K562 (cell line): ENCODE measurements around the gene PTPRF. TPM values are rescaled to one million over a fixed set of nuclear protein-coding genes. Genes with fewer than 3 reads are reported as not detected.
A peak's percentile ranks its signal among the peaks of the same experiment; 100 is the strongest.

Experiments
- COPS2 ChIP-seq: fragments of 450-650 bp; conservative IDR thresholded peaks from 2 replicates; pipeline ENCODE4 v1.6.1; 2016; ENCODE audit warnings: mild to moderate bottlenecking, moderate library complexity
- EP300 ChIP-seq: IDR thresholded peaks from 2 replicates; pipeline ENCODE4 v1.6.1; 2012; ENCODE audit warnings: low read length, improper control_type of control experiment
- GTF2E2 ChIP-seq: fragments of 200-800 bp; sonication (Bioruptor generic); IDR thresholded peaks from 2 replicates; pipeline ENCODE4 v1.6.1; 2016; ENCODE audit warnings: missing genetic modification characterization, missing compliant biosample characterization
- HMGXB4 ChIP-seq: sonication (generic); formaldehyde crosslinking; IDR thresholded peaks from 2 replicates; pipeline ENCODE4 v1.8.1; 2023; ENCODE audit warnings: mild to moderate bottlenecking, missing genetic modification reagents
- KDM4B ChIP-seq, 2 experiments: fragments of 450-650 bp in 1 of 2; sonication (generic) in 1 of 2; IDR thresholded peaks; 2 replicates each; pipeline ENCODE4 v1.6.1; 2016 to 2017; ENCODE audit warnings: borderline replicate concordance in 2 of 2, antibody characterized with exemption in 1 of 2, low read depth in 1 of 2, mild to moderate bottlenecking in 1 of 2
- KLF6 ChIP-seq: fragments of 250-450 bp; sonication (Bioruptor Pico); IDR thresholded peaks from 2 replicates; pipeline ENCODE4 v1.4.0; 2020; ENCODE audit warnings: mild to moderate bottlenecking, moderate library complexity, borderline replicate concordance
- NR2C1 ChIP-seq, 2 experiments: fragments of 450-650 bp; IDR thresholded peaks; 2 replicates each; pipeline ENCODE4 v1.6.1; 2017; ENCODE audit warnings: mild to moderate bottlenecking in 2 of 2, antibody characterized with exemption in 1 of 2, inconsistent platforms in 1 of 2, missing compliant biosample characterization in 1 of 2, missing genetic modification characterization in 1 of 2
- PHF20 ChIP-seq: fragments of 450-650 bp; IDR thresholded peaks from 2 replicates; pipeline ENCODE4 v1.6.1; 2018; ENCODE audit not compliant: partially characterized antibody
- PTBP1 ChIP-seq: fragments of 200-400 bp; formaldehyde crosslinking; IDR thresholded peaks from 2 replicates; pipeline ENCODE4 v1.6.1; 2017; ENCODE audit warnings: low read depth, low read length
- STAT5A ChIP-seq: IDR thresholded peaks from 2 replicates; pipeline ENCODE4 v1.6.1; 2012; ENCODE audit warnings: low read length, inconsistent platforms, borderline replicate concordance
- USF2 ChIP-seq: sonication (generic); formaldehyde crosslinking; IDR thresholded peaks from 2 replicates; pipeline ENCODE4 v1.5.0; 2020; ENCODE audit warnings: missing genetic modification reagents
- ZBTB34 ChIP-seq: fragments of 250-450 bp; sonication (Bioruptor Pico); IDR thresholded peaks from 2 replicates; pipeline ENCODE4 v1.8.0; 2021; ENCODE audit warnings: mild to moderate bottlenecking, moderate library complexity
- ZBTB49 ChIP-seq: sonication (generic); formaldehyde crosslinking; IDR thresholded peaks from 2 replicates; pipeline ENCODE4 v1.8.0; 2022; ENCODE audit warnings: missing genetic modification reagents, mild to moderate bottlenecking, borderline replicate concordance
- ZNF140 ChIP-seq: fragments of 250-450 bp; sonication (Bioruptor Pico); IDR thresholded peaks from 2 replicates; pipeline ENCODE4 v1.8.0; 2021; ENCODE audit warnings: moderate library complexity, mild to moderate bottlenecking, inconsistent platforms
- ZNF197 ChIP-seq: fragments of 200-800 bp; sonication (Bioruptor generic); IDR thresholded peaks from 2 replicates; pipeline ENCODE4 v1.6.1; 2016; ENCODE audit warnings: low read depth, missing genetic modification characterization, missing compliant biosample characterization
- ZNF551 ChIP-seq: fragments of 250-450 bp; sonication (Bioruptor Pico); IDR thresholded peaks from 2 replicates; pipeline ENCODE4 v1.5.0; 2021; ENCODE audit warnings: mild to moderate bottlenecking, moderate library complexity
- ZNF584 ChIP-seq: fragments of 200-800 bp; sonication (Bioruptor generic); IDR thresholded peaks from 2 replicates; pipeline ENCODE4 v1.6.1; 2016; ENCODE audit warnings: low read depth, mild to moderate bottlenecking, missing genetic modification characterization, missing compliant biosample characterization
- polyA plus RNA-seq, 8 experiments: library from polyadenylated mRNA; depleted of rRNA in 4 of 8; stranded (reverse) in 5 of 8; unstranded in 3 of 8; fragments of >200 nt; fragmentation: Nextera tagmentation in 2 of 8; fragmentation: Illumina TruSeq in 1 of 8; extraction: Ambion mirVana in 2 of 8; extraction: Trizol in 1 of 8; gene quantifications; 2 replicates each; pipeline versions ENCODE4 v1.2.1 to v1.2.3, GENCODE V29; 2011 to 2014; ENCODE audit warnings: inconsistent platforms in 1 of 8, missing spikeins in 1 of 8
- total RNA-seq, 7 experiments: library from RNA; depleted of rRNA in 6 of 7; stranded (reverse); fragments of >200 nt in 6 of 7; fragmentation: Illumina TruSeq in 2 of 7; extraction: Trizol in 2 of 7; gene quantifications; 2 replicates each; pipeline versions ENCODE4 v1.2.1 to v1.2.3, GENCODE V29; 2011 to 2021; ENCODE audit warnings: low replicate concordance in 1 of 7
- TF ChIP-seq, protein P1 (sequence below): sonication (generic); formaldehyde crosslinking; IDR thresholded peaks from 2 replicates; pipeline ENCODE4 v1.8.0; 2022; ENCODE audit warnings: missing genetic modification reagents, mild to moderate bottlenecking, borderline replicate concordance

PTPRF gene
- total and polyA plus RNA-seq, 9 of the 15 experiments (the other 6 are each of a cell fraction or from before 2014, with no cell fraction given) = 0.13 to 4.3 (median 1.1) TPM

- no peak for TF ChIP-seq KDM4B (IDR thresholded peaks at IDR 0.05; ENCODE audit: borderline replicate concordance in 2 of 2, low read depth in 1 of 2)
- peak; percentile 52; the same call in 1 of the 2 replicates for TF ChIP-seq GTF2E2 (tag)
- 0 out of 2 replicates have a peak, but pooled peaks have one; percentile 41 for TF ChIP-seq NR2C1 (IDR thresholded peaks at IDR 0.05)
- TF ChIP-seq NR2C1 (tag; IDR thresholded peaks at IDR 0.05) = peak; percentile 66
- TF ChIP-seq, protein P1, sequence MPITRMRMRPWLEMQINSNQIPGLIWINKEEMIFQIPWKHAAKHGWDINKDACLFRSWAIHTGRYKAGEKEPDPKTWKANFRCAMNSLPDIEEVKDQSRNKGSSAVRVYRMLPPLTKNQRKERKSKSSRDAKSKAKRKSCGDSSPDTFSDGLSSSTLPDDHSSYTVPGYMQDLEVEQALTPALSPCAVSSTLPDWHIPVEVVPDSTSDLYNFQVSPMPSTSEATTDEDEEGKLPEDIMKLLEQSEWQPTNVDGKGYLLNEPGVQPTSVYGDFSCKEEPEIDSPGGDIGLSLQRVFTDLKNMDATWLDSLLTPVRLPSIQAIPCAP = no peak
- TF ChIP-seq ZNF140 (CRISPR knock-in tag) = no peak
- no peak for TF ChIP-seq ZBTB49 (CRISPR knock-in tag)
- no peak for TF ChIP-seq ZNF551 (CRISPR knock-in tag)
- TF ChIP-seq USF2 (CRISPR knock-in tag) = no peak
- peak; percentile 94 for TF ChIP-seq PTBP1
- no peak for TF ChIP-seq STAT5A
- no peak for TF ChIP-seq HMGXB4
- TF ChIP-seq ZNF197 (CRISPR knock-in tag) = no peak
- no peak for TF ChIP-seq ZNF584
- peak; percentile 79 for TF ChIP-seq KLF6 (CRISPR knock-in tag)
- no peak for TF ChIP-seq ZBTB34 (CRISPR knock-in tag)
- TF ChIP-seq COPS2 = no peak
- TF ChIP-seq PHF20 = peak; percentile 81
- TF ChIP-seq EP300 = peak; percentile 2; the same call in 1 of the 2 replicates
Measured at GRCh38 chr1:43650310-43651085, 119.8 kb downstream of the PTPRF start (continued).
